Measurements from ENCODE around the gene DAPK2. TPM values are rescaled to one million over a fixed set of nuclear protein-coding genes. Genes with fewer than 3 reads are reported as not detected.

Gene DAPK2
- polyA plus RNA-seq, 1 of the 3 experiments (the other 2 are of a cell fraction), result 1.4 TPM

DNA sequence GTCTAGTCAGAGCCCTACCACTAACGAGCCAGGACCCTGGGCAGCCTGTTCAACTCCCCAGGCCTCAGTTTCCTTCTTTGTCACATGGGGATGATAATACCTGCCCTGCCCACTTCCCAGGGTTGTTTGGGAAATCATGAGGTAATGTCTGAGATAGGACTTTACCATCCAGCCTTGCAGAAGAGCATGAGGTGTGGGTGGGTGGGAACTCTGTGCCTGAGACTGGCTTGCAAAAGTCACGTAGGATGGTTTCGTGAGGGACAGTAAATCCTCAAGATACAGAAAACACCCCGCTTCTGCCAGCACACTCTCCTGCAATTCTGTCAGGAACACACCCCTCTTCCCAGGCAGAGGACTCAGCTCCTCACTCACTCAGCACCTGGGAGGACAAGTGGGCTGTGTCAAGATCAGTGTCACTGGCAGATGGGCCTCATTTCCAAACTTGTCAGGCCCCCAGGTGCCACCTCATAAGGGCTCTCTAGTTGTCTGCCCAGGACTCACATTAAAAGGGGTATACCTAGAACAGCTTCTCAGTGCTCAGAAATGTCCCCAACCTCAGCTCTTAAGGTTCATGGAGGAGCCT lies 58.4 kb downstream of the DAPK2 start:
- no peak overlapping the region for H2AFZ ChIP-seq (ENCODE audit: low read depth)
- H3K4me3 ChIP-seq (ENCODE audit: low read depth in 2 of 2, low read length in 1 of 2), result no peak overlapping the region
- CTCF ChIA-PET, result interaction anchor here (0.6 to 1.6 kb wide), 3 partner anchors 10 to 399 kb away, joined by 3 to 7 read pairs (median 3); no protein-coding TSS in a partner anchor
- H4K20me1 ChIP-seq (ENCODE audit: insufficient read depth), result no peaks in the 10 kb centered on the region
- no peaks in the 10 kb centered on the region for H3K4me1 ChIP-seq (ENCODE audit: control insufficient read depth in 1 of 2, insufficient read depth in 2 of 2, low read depth in 1 of 2, low read length in 1 of 2)
- 79% methylated on average over 4 of the region's 4 CpGs for WGBS (ENCODE audit: low lambda C conversion rate)
- POLR2A ChIA-PET, result no interaction called here
- H3K27ac ChIP-seq (ENCODE audit: low read depth in 2 of 2, low read length in 1 of 2), result no peak overlapping the region
- TF ChIP-seq, protein P1, sequence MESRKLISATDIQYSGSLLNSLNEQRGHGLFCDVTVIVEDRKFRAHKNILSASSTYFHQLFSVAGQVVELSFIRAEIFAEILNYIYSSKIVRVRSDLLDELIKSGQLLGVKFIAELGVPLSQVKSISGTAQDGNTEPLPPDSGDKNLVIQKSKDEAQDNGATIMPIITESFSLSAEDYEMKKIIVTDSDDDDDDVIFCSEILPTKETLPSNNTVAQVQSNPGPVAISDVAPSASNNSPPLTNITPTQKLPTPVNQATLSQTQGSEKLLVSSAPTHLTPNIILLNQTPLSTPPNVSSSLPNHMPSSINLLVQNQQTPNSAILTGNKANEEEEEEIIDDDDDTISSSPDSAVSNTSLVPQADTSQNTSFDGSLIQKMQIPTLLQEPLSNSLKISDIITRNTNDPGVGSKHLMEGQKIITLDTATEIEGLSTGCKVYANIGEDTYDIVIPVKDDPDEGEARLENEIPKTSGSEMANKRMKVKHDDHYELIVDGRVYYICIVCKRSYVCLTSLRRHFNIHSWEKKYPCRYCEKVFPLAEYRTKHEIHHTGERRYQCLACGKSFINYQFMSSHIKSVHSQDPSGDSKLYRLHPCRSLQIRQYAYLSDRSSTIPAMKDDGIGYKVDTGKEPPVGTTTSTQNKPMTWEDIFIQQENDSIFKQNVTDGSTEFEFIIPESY (IDR thresholded peaks at IDR 0.05; ENCODE audit: borderline replicate concordance, low read depth), result no peak
- TF ChIP-seq MEF2A (IDR thresholded peaks at IDR 0.05; ENCODE audit: borderline replicate concordance, low read depth) (no peak), SIN3A (IDR thresholded peaks at IDR 0.05; ENCODE audit: borderline replicate concordance, low read depth, low read length) (no peak), RXRA (IDR thresholded peaks at IDR 0.05; ENCODE audit: borderline replicate concordance, low read depth) (no peak), ELF1 (IDR thresholded peaks at IDR 0.05) (no peak), TCF12 (IDR thresholded peaks at IDR 0.05) (no peak), FOXJ3 (CRISPR knock-in tag; IDR thresholded peaks at IDR 0.05) (no peak), TAF1 (IDR thresholded peaks at IDR 0.05; ENCODE audit: borderline replicate concordance, low read depth, low read length) (no peak), CHD2 (IDR thresholded peaks at IDR 0.05; ENCODE audit: low read length, partially characterized antibody) (no peak), POLR2AphosphoS5 (IDR thresholded peaks at IDR 0.05; ENCODE audit: low read depth, low read length) (no peak), FOXM1 (IDR thresholded peaks at IDR 0.05; ENCODE audit: low read depth) (no peak), EZH2phosphoT487 (IDR thresholded peaks at IDR 0.05; ENCODE audit: borderline replicate concordance, low read depth) (no peak)
- TF ChIP-seq, protein P2, sequence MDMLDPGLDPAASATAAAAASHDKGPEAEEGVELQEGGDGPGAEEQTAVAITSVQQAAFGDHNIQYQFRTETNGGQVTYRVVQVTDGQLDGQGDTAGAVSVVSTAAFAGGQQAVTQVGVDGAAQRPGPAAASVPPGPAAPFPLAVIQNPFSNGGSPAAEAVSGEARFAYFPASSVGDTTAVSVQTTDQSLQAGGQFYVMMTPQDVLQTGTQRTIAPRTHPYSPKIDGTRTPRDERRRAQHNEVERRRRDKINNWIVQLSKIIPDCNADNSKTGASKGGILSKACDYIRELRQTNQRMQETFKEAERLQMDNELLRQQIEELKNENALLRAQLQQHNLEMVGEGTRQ (IDR thresholded peaks at IDR 0.05; ENCODE audit: borderline replicate concordance, low read depth, low read length), result no peak
- TF ChIP-seq, protein P3, sequence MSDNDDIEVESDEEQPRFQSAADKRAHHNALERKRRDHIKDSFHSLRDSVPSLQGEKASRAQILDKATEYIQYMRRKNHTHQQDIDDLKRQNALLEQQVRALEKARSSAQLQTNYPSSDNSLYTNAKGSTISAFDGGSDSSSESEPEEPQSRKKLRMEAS (IDR thresholded peaks at IDR 0.05; ENCODE audit: low read depth), result no peak
- TF ChIP-seq, protein P4, sequence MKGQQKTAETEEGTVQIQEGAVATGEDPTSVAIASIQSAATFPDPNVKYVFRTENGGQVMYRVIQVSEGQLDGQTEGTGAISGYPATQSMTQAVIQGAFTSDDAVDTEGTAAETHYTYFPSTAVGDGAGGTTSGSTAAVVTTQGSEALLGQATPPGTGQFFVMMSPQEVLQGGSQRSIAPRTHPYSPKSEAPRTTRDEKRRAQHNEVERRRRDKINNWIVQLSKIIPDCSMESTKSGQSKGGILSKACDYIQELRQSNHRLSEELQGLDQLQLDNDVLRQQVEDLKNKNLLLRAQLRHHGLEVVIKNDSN (IDR thresholded peaks at IDR 0.05; ENCODE audit: borderline replicate concordance, low read depth), result no peak
- TF ChIP-seq, protein P5, sequence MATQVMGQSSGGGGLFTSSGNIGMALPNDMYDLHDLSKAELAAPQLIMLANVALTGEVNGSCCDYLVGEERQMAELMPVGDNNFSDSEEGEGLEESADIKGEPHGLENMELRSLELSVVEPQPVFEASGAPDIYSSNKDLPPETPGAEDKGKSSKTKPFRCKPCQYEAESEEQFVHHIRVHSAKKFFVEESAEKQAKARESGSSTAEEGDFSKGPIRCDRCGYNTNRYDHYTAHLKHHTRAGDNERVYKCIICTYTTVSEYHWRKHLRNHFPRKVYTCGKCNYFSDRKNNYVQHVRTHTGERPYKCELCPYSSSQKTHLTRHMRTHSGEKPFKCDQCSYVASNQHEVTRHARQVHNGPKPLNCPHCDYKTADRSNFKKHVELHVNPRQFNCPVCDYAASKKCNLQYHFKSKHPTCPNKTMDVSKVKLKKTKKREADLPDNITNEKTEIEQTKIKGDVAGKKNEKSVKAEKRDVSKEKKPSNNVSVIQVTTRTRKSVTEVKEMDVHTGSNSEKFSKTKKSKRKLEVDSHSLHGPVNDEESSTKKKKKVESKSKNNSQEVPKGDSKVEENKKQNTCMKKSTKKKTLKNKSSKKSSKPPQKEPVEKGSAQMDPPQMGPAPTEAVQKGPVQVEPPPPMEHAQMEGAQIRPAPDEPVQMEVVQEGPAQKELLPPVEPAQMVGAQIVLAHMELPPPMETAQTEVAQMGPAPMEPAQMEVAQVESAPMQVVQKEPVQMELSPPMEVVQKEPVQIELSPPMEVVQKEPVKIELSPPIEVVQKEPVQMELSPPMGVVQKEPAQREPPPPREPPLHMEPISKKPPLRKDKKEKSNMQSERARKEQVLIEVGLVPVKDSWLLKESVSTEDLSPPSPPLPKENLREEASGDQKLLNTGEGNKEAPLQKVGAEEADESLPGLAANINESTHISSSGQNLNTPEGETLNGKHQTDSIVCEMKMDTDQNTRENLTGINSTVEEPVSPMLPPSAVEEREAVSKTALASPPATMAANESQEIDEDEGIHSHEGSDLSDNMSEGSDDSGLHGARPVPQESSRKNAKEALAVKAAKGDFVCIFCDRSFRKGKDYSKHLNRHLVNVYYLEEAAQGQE (IDR thresholded peaks at IDR 0.05; ENCODE audit: low read depth, low read length), result no peak
- TF ChIP-seq, protein P6, sequence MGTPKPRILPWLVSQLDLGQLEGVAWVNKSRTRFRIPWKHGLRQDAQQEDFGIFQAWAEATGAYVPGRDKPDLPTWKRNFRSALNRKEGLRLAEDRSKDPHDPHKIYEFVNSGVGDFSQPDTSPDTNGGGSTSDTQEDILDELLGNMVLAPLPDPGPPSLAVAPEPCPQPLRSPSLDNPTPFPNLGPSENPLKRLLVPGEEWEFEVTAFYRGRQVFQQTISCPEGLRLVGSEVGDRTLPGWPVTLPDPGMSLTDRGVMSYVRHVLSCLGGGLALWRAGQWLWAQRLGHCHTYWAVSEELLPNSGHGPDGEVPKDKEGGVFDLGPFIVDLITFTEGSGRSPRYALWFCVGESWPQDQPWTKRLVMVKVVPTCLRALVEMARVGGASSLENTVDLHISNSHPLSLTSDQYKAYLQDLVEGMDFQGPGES (IDR thresholded peaks at IDR 0.05; ENCODE audit: low read depth, low read length), result no peak
- TF ChIP-seq, protein P7, sequence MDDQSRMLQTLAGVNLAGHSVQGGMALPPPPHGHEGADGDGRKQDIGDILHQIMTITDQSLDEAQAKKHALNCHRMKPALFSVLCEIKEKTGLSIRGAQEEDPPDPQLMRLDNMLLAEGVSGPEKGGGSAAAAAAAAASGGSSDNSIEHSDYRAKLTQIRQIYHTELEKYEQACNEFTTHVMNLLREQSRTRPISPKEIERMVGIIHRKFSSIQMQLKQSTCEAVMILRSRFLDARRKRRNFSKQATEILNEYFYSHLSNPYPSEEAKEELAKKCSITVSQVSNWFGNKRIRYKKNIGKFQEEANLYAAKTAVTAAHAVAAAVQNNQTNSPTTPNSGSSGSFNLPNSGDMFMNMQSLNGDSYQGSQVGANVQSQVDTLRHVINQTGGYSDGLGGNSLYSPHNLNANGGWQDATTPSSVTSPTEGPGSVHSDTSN (IDR thresholded peaks at IDR 0.05), result no peak
- no peak for DNase-seq
- H3K4me2 ChIP-seq, result no peak overlapping the region
- H3F3A ChIP-seq (replicated peaks; ENCODE audit: insufficient read depth), result no peaks in the 10 kb centered on the region
- no peaks in the 10 kb centered on the region for H3K9me3 ChIP-seq
- no peaks in the 10 kb centered on the region for H3K36me3 ChIP-seq (replicated peaks in 1 of 2; ENCODE audit: control insufficient read depth in 1 of 2, insufficient read depth in 2 of 2, low read length in 1 of 2)
- H3K9ac ChIP-seq, result no peak overlapping the region
- no peaks in the 10 kb centered on the region for H3K27me3 ChIP-seq (ENCODE audit: insufficient read depth)
- no peaks in the 10 kb centered on the region for H3K9me2 ChIP-seq
- no peaks in the 10 kb centered on the region for H3K79me2 ChIP-seq (ENCODE audit: insufficient read depth)

All from SK-N-SH (cell line).